ENCODE data around the gene DCAKD.

DCAKD gene, protein sequence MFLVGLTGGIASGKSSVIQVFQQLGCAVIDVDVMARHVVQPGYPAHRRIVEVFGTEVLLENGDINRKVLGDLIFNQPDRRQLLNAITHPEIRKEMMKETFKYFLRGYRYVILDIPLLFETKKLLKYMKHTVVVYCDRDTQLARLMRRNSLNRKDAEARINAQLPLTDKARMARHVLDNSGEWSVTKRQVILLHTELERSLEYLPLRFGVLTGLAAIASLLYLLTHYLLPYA

GRCh38 chr17:45051060-45051719 is at the start of gene DCAKD:
TSS of gene DCAKD (minus strand) at chr17:45051632. CDS start at chr17:45034885, 16,747 bp downstream.
- DNase-seq, result peak; percentile 98

- DNase-seq, result peak; percentile 74
Measured at GRCh38 chr17:45098869-45099616, 47.6 kb upstream of the DCAKD start.

- no peak for DNase-seq
Measured at GRCh38 chr17:45098081-45098868, 46.8 kb upstream of the DCAKD start.

- no peak for DNase-seq
Measured at GRCh38 chr17:45096926-45097325, 45.5 kb upstream of the DCAKD start.

- no peak for DNase-seq
Measured at GRCh38 chr17:45096141-45096540, 44.7 kb upstream of the DCAKD start.

- DNase-seq, result no peak
Measured at GRCh38 chr17:45093444-45094110, 42.1 kb upstream of the DCAKD start.

DNA sequence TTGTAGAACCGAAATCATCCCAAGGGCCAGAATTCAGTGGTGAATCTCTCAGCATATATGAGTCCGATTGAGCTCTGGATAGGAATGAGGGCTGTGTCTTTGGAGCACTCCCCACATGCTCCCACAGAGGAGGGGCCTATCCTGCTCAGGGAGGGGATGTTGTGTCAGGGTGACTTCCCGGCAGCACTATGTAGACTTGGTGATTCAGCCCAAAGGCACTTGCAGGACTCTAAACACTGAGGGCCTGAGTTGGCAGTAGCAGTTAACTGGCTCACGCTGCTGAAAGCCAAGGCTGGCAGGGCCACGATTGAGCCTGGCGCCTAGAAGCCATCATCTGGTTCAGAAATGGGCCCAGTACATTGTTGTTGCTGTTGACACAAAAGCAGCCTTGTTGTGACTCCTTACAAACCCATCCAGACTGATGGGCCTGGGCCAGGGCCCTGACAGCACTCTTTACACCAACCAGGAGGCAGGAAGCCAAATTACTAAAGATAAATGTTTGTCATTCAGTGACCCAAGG is 41.5 kb upstream of the DCAKD start:
- DNase-seq, result no peak

DNA sequence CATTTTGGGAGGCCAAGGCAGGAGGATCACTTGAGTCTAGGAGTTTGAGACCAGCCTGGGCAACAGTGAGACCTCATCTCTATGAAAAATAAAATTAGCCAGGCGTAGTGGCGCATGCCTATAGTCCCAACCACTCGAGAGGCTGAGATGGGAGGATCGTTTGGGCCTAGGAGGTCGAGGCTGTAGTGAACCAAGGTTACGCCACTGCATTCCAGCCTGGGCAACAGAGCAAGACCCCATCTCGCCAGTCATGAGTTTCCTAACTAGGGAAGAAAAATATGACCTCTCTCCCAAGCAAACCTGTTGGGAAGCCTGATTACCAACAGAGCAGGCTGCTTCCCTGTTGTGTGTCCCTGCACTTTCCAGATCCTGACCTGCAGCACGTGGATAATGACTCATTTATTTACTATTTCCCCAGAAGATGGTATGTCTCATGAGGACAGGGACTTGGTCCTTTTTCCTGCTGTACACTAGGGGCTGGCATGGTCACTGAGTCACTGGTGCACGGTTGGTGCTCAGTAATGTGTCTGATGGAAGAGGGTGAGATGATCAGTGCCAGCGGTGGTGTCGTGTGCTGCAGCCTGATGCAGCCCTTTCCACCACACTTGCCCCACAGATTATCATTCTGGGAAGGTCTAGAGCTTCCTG is 40.5 kb upstream of the DCAKD start:
- no peak for DNase-seq

DNA sequence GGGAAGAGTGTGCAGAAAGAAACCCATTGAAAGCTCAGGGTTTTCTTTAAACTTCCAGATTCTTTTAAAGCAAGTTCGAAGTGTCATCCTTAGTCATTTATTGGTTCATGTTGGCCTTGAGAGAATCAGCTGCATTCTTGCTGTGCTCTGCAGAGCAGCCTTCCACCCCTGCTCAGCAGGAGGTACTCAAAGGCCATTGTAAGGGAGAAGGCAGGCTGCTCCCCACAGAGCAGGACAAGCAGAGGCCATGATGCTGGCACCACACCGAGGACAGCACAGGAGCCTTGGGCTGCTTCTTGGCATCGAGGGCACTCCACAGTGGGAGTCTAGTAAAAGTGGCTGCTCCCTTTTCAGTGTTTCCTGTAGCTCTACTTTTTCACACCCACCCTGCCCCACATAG is 39.3 kb upstream of the DCAKD start:
- DNase-seq, result no peak

- DNase-seq, result no peak
Measured at GRCh38 chr17:45088741-45089140, 37.3 kb upstream of the DCAKD start.

DNA sequence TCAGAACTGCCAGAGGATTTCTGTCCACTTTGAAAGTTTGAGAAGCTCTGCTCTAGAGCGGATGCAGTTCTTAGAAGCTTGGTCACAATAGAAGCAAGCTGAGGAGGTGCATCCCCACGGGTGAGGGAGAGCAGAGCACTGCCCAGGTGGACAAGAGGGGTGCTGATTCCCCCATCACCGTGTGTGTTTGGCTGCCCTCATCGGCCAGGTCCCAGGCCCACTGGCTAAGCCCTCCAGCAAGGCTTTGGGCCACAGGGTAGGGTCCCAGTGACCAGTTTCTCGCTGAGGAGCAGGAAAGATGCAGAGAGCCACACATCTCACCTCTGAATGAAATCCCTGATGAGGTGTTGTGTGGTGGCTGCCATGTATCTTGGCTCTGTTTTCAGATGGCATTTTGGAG is 36.5 kb upstream of the DCAKD start:
- no peak for DNase-seq

DNA sequence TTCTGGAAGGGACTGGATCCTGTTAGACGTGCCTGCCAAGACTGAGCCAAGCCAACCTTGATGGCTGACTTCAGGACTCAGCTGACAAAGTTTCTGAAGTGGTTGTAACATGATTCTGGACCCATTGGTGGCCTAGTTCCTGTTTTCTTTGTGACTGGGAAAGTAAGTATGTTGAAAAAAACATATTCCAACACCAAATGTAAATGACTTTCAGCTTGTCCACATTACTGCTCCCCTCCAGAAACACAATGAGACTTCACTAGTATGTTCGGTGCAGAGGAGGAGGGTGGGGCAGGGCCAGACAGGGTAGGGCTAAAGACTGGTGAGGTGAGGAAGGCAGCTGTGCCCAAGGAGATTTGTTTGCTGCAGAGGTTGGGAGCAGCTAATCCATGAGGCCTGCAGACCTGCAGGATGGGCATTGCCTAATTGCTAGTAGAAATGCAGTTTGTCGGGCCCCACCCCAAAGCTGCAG is 36.1 kb upstream of the DCAKD start:
- DNase-seq, result no peak

DNA sequence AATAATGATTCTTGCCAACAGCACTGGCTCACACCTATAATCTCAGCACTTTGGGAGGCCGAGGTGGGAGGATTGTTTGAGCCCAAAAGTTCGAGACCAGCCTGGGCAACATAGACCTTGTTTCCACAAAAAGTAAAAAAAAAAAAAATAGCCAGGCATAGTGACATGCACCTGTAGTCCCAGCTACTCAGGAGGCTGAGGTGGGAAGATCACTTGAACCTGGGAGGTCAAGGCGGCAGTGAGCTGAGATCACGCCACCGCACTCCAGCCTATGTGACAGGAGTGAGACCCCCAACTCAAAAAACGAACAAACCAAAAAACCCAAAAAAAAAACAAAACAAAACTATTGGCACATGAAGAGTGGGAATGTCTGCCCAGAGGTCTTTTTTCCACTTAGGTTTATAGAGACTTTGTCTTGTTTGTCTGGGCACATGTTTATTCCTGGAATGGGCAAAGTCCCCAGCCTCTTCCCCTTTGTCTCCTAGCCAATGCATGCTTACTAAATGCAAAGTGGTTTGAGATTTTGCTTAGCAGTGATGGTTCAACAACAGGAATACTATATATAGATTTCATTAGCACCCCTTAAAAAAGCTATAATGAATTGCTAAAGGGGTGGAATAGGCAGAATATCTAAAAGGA is 35.6 kb upstream of the DCAKD start:
- DNase-seq, result no peak

DNA sequence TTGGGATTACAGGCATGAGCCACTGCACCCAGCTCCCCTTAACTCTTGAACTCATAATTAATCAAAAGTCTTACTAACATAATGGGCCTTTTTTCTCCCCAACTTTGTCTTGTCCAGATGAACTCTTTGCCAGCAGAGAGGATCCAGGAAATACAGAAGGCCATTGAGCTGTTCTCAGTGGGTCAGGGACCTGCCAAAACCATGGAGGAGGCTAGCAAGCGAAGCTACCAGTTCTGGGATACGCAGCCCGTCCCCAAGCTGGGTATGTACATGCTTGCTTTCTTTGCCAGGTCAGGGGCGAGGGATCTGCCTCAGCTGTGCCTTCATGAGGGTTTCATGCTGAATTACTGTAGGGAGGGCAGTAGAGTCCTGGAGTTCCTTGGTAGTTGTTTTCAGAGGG is 35.0 kb upstream of the DCAKD start:
- no peak for DNase-seq

- DNase-seq, result no peak
Measured at GRCh38 chr17:45081047-45081703, 29.7 kb upstream of the DCAKD start.

- DNase-seq, result no peak
Measured at GRCh38 chr17:45077643-45078042, 26.2 kb upstream of the DCAKD start.

DNA sequence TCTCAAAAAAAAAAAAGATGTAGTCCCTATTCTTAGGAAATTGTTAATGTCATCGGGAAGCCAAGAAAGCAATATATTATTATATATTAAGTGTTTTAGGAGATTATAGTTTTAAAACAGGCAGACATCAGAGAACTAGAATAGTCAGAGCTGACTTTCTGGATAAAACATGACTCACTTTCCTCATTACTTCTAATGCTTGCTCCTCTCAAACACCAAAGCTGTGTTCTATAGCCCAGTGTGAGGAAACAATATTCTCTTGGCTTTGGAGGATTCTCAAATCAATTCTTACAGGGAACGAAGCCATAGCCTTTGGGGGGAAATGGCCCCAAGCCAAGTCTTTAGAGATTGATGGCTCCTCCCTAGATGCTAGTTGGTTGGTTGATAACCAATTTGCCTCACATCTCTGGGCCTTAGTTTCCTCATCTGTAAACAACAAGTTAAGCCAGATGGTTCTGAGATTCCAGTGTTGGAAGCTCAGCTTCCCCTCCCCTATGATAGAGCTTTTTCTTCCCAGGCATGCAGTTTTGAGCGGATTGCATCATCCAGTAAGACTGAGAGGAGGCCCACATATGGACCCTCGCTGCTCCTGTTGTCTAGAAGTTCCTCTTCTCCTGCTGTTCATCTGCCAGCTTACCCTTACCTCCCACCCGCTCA is 22.1 kb upstream of the DCAKD start:
- no peak for DNase-seq

- DNase-seq, result no peak
Measured at GRCh38 chr17:45070809-45071208, 19.4 kb upstream of the DCAKD start.

DNA sequence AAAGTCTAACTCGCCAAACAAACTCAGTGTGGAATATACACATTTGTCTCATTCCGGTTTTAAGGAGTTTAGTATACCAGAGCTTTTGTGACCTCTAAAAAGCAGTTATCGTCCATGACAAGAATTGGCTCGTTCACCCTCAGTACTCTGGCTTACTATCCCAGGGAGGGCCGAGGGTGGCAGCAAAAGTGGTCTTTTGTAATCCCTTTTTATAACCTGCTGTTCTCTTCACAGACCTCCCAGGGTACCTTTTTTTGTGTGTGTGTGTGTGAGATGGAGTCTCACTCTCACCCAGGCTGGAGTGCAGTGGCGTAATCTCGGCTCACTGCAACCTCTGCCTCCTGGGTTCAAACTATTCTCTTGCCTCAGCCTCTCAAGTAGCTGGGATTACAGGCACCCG is 18.6 kb upstream of the DCAKD start:
- no peak for DNase-seq

- no peak for DNase-seq
Measured at GRCh38 chr17:45067637-45068036, 16.2 kb upstream of the DCAKD start.

Measured in NCI-H1436 (cell line).